H1 (cell line): Measurements from ENCODE around the gene VGLL4.

ENCODE experiments used
- EP300 ChIP-seq, 2 experiments: IDR thresholded peaks; 1 replicate in 1 of 2; 2 replicates in 1 of 2; pipeline ENCODE4 v1.6.1; 2011 to 2012; ENCODE audit warnings: low read depth in 2 of 2, low read length in 2 of 2, mild to moderate bottlenecking in 2 of 2, borderline replicate concordance in 1 of 2, inconsistent platforms in 1 of 2, moderate library complexity in 1 of 2
- GTF2F1 ChIP-seq: IDR thresholded peaks from 2 replicates; pipeline ENCODE4 v1.6.1; 2012; ENCODE audit warnings: low read depth, low read length, improper control_type of control experiment, borderline replicate concordance
- HDAC2 ChIP-seq, 2 experiments: fragments of 300-600 bp in 1 of 2; sonication (generic) in 1 of 2; IDR thresholded peaks; 2 replicates each; pipeline ENCODE4 v1.6.1; 2011 to 2012; ENCODE audit warnings: low read depth in 2 of 2, low read length in 2 of 2, mild to moderate bottlenecking in 2 of 2, moderate library complexity in 2 of 2, borderline replicate concordance in 1 of 2, inconsistent platforms in 1 of 2
- KDM5A ChIP-seq: fragments of 200-600 bp; IDR thresholded peaks from 2 replicates; pipeline ENCODE4 v1.7.1; 2012; ENCODE audit warnings: mild to moderate bottlenecking, low read length, inconsistent platforms, mixed read lengths
- NANOG ChIP-seq: IDR thresholded peaks from 2 replicates; pipeline ENCODE4 v1.6.1; 2011; ENCODE audit warnings: low read length, low read depth, mild to moderate bottlenecking, inconsistent platforms; ENCODE audit not compliant: insufficient read depth, poor library complexity, severe bottlenecking
- NRF1 ChIP-seq: IDR thresholded peaks from 2 replicates; pipeline ENCODE4 v1.6.1; 2011; ENCODE audit warnings: mild to moderate bottlenecking, low read depth, low read length, improper control_type of control experiment
- POLR2AphosphoS5 ChIP-seq: IDR thresholded peaks from 2 replicates; pipeline ENCODE4 v1.6.1; 2011; ENCODE audit warnings: low read depth, low read length
- TBP ChIP-seq: IDR thresholded peaks from 2 replicates; pipeline ENCODE4 v1.6.1; 2011; ENCODE audit warnings: low read depth, low read length, improper control_type of control experiment
- TF ChIP-seq, protein P1 (sequence below), 3 experiments: IDR thresholded peaks; 1 replicate in 2 of 3; 2 replicates in 1 of 3; pipeline versions ENCODE4 v1.5.1 to v1.6.1; 2011; ENCODE audit warnings: low read length in 3 of 3, mild to moderate bottlenecking in 3 of 3, inconsistent platforms in 2 of 3, low read depth in 1 of 3, moderate library complexity in 1 of 3; ENCODE audit not compliant: insufficient read depth in 1 of 3; ENCODE audit errors: control extremely low read depth in 1 of 3

GRCh38 chr3:11680509-11680908 is 36.8 kb upstream of the VGLL4 start:
- TF ChIP-seq HDAC2 (IDR thresholded peaks at IDR 0.05; ENCODE audit: borderline replicate concordance in 1 of 2, low read depth in 2 of 2, low read length in 2 of 2) (no peak), NRF1 (no peak), KDM5A (no peak), EP300 (IDR thresholded peaks at IDR 0.05; ENCODE audit: borderline replicate concordance in 1 of 2, low read depth in 2 of 2, low read length in 2 of 2) (no peak), TBP (no peak), GTF2F1 (no peak), POLR2AphosphoS5 (no peak), NANOG (no peak)
- TF ChIP-seq, protein P1, sequence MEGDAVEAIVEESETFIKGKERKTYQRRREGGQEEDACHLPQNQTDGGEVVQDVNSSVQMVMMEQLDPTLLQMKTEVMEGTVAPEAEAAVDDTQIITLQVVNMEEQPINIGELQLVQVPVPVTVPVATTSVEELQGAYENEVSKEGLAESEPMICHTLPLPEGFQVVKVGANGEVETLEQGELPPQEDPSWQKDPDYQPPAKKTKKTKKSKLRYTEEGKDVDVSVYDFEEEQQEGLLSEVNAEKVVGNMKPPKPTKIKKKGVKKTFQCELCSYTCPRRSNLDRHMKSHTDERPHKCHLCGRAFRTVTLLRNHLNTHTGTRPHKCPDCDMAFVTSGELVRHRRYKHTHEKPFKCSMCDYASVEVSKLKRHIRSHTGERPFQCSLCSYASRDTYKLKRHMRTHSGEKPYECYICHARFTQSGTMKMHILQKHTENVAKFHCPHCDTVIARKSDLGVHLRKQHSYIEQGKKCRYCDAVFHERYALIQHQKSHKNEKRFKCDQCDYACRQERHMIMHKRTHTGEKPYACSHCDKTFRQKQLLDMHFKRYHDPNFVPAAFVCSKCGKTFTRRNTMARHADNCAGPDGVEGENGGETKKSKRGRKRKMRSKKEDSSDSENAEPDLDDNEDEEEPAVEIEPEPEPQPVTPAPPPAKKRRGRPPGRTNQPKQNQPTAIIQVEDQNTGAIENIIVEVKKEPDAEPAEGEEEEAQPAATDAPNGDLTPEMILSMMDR (IDR thresholded peaks at IDR 0.05; ENCODE audit: control extremely low read depth in 1 of 3, insufficient read depth in 1 of 3, low read depth in 1 of 3, low read length in 3 of 3), result no peak
